Measurements from ENCODE around the gene CTH. TPM values are rescaled to one million over a fixed set of nuclear protein-coding genes. Genes with fewer than 3 reads are reported as not detected.
"Not testable (repeated sequence)": the region's sequence is repeated elsewhere in the genome, so short reads cannot be mapped to it uniquely, and the experiment has no call there.

Gene CTH
- total and polyA plus RNA-seq, 12 donors = 1.5 to 3.4 (median 1.9) TPM

DNA sequence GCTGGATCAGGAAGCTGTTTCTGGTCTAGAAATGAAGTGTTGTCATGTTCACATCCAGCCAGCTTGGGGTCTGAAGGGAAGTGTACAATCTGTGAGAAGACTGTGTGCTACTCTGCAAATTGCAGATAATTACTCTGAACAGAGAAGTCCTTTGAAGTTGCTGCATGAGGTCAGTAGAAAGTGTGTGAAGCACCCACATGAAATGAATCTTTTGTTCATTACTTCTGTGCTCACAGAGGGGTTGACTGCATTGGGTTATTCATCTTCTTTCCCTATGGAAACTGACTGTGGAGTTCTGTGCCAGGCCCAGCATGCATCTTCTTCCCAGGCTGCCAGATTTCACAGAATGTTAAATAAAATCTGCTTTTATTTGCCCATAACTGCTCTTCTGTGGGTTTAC lies 47.1 kb downstream of the CTH start:
- H3K36me3 ChIP-seq = no peaks in the 10 kb centered on the region
- H3K9me3 ChIP-seq = no peaks in the 10 kb centered on the region
- no peak for DNase-seq
- ATAC-seq = no peak
- intact Hi-C loops (cut with DNase I) = no loop called here
- no peak overlapping the region for H3K4me3 ChIP-seq
- H3K27me3 ChIP-seq = no peaks in the 10 kb centered on the region
- TF ChIP-seq, protein P1, sequence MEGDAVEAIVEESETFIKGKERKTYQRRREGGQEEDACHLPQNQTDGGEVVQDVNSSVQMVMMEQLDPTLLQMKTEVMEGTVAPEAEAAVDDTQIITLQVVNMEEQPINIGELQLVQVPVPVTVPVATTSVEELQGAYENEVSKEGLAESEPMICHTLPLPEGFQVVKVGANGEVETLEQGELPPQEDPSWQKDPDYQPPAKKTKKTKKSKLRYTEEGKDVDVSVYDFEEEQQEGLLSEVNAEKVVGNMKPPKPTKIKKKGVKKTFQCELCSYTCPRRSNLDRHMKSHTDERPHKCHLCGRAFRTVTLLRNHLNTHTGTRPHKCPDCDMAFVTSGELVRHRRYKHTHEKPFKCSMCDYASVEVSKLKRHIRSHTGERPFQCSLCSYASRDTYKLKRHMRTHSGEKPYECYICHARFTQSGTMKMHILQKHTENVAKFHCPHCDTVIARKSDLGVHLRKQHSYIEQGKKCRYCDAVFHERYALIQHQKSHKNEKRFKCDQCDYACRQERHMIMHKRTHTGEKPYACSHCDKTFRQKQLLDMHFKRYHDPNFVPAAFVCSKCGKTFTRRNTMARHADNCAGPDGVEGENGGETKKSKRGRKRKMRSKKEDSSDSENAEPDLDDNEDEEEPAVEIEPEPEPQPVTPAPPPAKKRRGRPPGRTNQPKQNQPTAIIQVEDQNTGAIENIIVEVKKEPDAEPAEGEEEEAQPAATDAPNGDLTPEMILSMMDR (IDR thresholded peaks at IDR 0.05) = no peak
- no peak overlapping the region for H3K27ac ChIP-seq
- H3K4me1 ChIP-seq = peaks cover 0 to 5% (median 0%) of the 10 kb centered on the region in 9 donors

DNA sequence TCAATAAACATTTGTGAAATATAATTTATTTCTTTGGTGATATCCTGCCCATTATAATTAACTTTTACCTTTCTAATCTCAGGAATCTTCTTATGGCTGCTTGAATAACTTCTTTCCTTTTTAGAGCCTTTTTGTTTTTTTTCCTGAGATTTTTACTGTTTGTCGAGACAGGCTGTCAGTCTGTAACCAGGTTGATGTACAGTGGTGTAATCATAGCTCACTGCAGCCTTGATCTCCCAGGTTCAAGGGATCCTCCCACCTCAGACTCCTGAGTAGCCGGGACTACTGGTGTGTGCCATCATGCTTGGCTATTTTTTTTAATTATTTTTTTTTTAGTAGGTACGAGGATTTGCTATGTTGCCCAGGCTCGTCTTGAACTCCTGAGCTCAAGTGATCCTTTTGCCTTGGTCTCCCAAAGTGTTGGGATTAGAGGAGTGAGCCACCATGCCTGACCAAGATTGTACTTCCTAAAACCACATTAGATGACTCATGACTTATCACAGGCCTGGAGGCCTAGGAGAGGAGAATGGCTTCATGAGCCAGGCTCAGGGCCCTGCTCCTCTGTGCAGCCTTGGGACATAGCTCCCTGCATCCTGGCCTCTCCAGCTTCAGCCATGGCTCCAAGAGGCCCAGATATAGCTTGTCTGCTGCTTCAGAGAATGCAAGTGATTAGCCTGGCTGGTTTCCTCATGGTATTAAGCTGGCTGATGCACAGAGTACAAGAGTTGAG lies 48.6 kb downstream of the CTH start:
- Histone ChIP-seq H3K4me3 (no peak overlapping the region), H3K27ac (no peak overlapping the region), H3K9me3 (no peaks in the 10 kb centered on the region), H3K36me3 (no peaks in the 10 kb centered on the region), H3K4me1 (peaks cover 0 to 5% (median 0%) of the 10 kb centered on the region in 9 donors), H3K27me3 (no peaks in the 10 kb centered on the region)
- intact Hi-C loops (cut with DNase I) = no loop called here
- TF ChIP-seq, protein P1 (IDR thresholded peaks at IDR 0.05) = no peak
- DNase-seq (no peak), ATAC-seq (no peak)
- 90 to 95% methylated on average over 4 of the region's 4 CpGs for WGBS, 2 donors

DNA sequence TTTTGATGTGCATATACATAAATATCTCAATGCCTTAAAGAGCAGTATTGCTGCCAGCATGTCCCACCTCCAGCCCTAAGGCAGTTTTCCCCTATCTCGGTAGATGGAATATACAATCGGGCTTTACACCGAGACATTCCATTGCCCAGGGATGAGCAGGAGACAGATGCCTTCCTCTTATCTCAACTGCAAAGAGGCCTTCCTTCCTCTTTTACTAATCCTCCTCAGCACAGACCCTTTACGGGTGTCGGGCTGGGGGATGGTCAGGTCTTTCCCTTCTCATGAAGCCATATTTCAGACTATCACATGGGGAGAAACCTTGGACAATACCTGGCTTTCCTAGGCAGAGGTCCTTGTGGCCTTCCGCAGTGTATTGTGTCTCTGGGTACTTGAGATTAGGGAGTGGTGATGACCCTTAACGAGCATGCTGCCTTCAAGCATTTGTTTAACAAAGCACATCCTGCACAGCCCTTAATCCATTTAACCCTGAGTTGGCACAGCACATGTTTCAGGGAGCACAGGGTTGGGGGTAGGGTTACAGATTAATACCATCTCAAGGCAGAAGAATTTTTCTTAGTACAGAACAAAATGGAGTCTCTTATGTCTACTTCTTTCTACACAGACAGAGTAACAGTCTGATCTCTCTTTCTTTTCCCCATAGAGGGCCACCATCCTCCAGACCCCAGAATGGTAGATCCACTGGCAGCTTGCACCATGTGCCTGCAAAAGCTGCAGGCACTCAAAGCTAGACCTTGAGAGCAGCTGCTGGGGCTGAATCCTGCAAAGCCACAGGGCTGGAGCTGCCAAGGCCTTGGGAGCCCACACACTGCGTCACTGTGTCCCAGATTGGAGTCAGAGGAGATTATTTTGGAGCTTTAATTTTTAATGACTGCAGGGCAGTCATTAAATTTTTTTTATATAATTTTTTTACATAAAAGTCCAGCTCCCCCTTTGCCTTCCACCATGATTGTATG lies 50.0 kb downstream of the CTH start:
- intact Hi-C loops (cut with DNase I); H3K4me3 ChIP-seq; DNase-seq; H3K27me3 ChIP-seq; H3K36me3 ChIP-seq; H3K9me3 ChIP-seq; H3K4me1 ChIP-seq: not testable (repeated sequence)
- WGBS, 2 donors = 50 to 54% methylated on average over 6 to 8 of the region's 8 CpGs
- ATAC-seq = peak in 2 of 8 donors; percentile 59 to 62
- peak overlapping the region in 1 of 10 donors; percentile 28 for H3K27ac ChIP-seq

DNA sequence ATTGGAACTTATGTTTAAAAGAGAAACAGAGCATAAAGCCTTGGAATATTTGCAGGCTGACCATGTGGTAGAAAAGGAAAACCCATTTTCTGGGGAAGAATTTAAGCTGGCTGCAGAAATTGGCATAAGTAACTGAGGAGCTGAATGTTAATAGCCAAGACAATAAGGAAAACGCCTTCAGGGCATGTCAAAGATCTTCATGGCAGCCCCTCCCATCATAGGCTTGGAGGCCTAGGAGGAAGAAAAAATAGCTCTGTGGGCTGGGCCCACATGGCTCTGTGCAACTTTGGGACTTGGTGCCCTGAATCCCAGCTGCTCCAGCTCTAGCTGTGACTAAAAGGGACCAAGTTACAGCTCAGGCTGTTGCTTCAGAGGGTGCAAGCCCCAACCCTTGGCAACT lies 51.5 kb downstream of the CTH start:
- ATAC-seq (no peak), DNase-seq (no peak)
- no peaks in the 10 kb centered on the region for H3K36me3 ChIP-seq
- 67 to 80% methylated on average over 1 of the region's 1 CpG for WGBS, 2 donors
- H3K27me3 ChIP-seq = no peaks in the 10 kb centered on the region
- no peak overlapping the region for H3K27ac ChIP-seq
- peaks cover 0 to 5% (median 0%) of the 10 kb centered on the region in 9 donors for H3K4me1 ChIP-seq
- TF ChIP-seq, protein P1 (IDR thresholded peaks at IDR 0.05) = no peak
- no peak overlapping the region for H3K4me3 ChIP-seq
- intact Hi-C loops (cut with DNase I) = no loop called here
- H3K9me3 ChIP-seq = no peaks in the 10 kb centered on the region

Data from heart right ventricle (tissue), 16 donors.